ENCODE measurements around the gene ACTR5.

- TF ChIP-seq POLR2A (IDR thresholded peaks at IDR 0.05; ENCODE audit: low read depth, low read length) (no peak), POLR2AphosphoS5 (IDR thresholded peaks at IDR 0.05; ENCODE audit: low read depth, low read length) (no peak)
Observed at GRCh38 chr20:38791940-38792339, 43.7 kb downstream of the ACTR5 start.

Data from GM12892 (cell line).